Endothelial cell of umbilical vein (primary cell): ENCODE measurements around the gene LRP5. TPM values are rescaled to one million over a fixed set of nuclear protein-coding genes. Genes with fewer than 3 reads are reported as not detected.

Experiments used
- BruUV-seq: library from RNA; stranded (reverse); fragments of 400-500 nt; replicated peaks from 2 replicates; lab custom pipeline; 2021; lab: Mats Ljungman, UMichigan
- CTCF ChIA-PET: fragments of 300-600, 350-600 bp; sonication (Branson Sonifier 250); formaldehyde crosslinking; loops from one replicate; lab custom pipeline; 2021; ENCODE audit warnings: antibody characterized with exemption, inconsistent platforms; lab: Charles Lee
- POLR2A ChIA-PET: fragments of 300-600, 350-600 bp; sonication (Branson Sonifier 250); formaldehyde crosslinking; loops from one replicate; lab custom pipeline; 2021; ENCODE audit warnings: antibody characterized with exemption, inconsistent platforms; lab: Charles Lee
- DNase-seq: peaks from one replicate; pipeline ENCODE4 v3.0.0-alpha.2; 2011; ENCODE audit warnings: low read depth, low spot score
- FAIRE-seq: peaks from 2 replicates; lab custom pipeline; 2011; peaks lifted over from hg19 to GRCh38; lab: Jason Lieb, UNC
- H2AFZ ChIP-seq: 2 replicates; pipeline ENCODE4 v1.6.0; 2012; ENCODE audit warnings: low read depth, low read length, control low read depth, inconsistent platforms
- H3K27ac ChIP-seq: 2 replicates; pipeline ENCODE4 v1.5.1; 2011; ENCODE audit warnings: low read depth, mild to moderate bottlenecking, control low read depth, low read length, moderate library complexity; ENCODE audit not compliant: insufficient read depth
- H3K27me3 ChIP-seq, 2 experiments: 2 replicates each; pipeline versions ENCODE4 v1.6.0 to v1.6.1; 2011; ENCODE audit warnings: low read length in 2 of 2, mixed read lengths in 1 of 2; ENCODE audit not compliant: control insufficient read depth in 2 of 2, insufficient read depth in 2 of 2
- H3K36me3 ChIP-seq, 2 experiments: 2 replicates in 1 of 2; 3 replicates in 1 of 2; pipeline ENCODE4 v1.5.1; 2011; ENCODE audit warnings: low read length in 2 of 2, mild to moderate bottlenecking in 1 of 2, moderate library complexity in 1 of 2; ENCODE audit not compliant: control insufficient read depth in 2 of 2, insufficient read depth in 2 of 2; ENCODE audit errors: extremely low read depth in 1 of 2
- H3K4me1 ChIP-seq: 3 replicates; pipeline ENCODE4 v1.5.1; 2011; ENCODE audit warnings: mild to moderate bottlenecking, low read length; ENCODE audit not compliant: control insufficient read depth, insufficient read depth; ENCODE audit errors: extremely low read depth
- H3K4me2 ChIP-seq: 2 replicates; pipeline ENCODE4 v1.6.1; 2011; ENCODE audit warnings: low read length, control low read depth, mixed read lengths; ENCODE audit not compliant: insufficient read depth
- H3K4me3 ChIP-seq, 3 experiments: fragments of 200-600 bp in 1 of 3; sonication (generic), shearing (Covaris generic) in 1 of 3; replicated peaks in 1 of 3; 2 replicates each; pipeline ENCODE4 v1.5.1; 2011 to 2016; ENCODE audit warnings: control low read depth in 3 of 3, low read length in 3 of 3, mild to moderate bottlenecking in 2 of 3, inconsistent platforms in 1 of 3, low read depth in 1 of 3, moderate library complexity in 1 of 3; ENCODE audit not compliant: insufficient read depth in 1 of 3
- H3K79me2 ChIP-seq: 2 replicates; pipeline ENCODE4 v1.6.0; 2012; ENCODE audit warnings: low read length, inconsistent platforms; ENCODE audit not compliant: control insufficient read depth, insufficient read depth
- H3K9ac ChIP-seq: replicated peaks from 2 replicates; pipeline ENCODE3; 2011; ENCODE audit warnings: low read length, control low read depth; ENCODE audit not compliant: insufficient read depth; ENCODE audit errors: extremely low read depth
- H3K9me1 ChIP-seq: replicated peaks from 3 replicates; pipeline ENCODE4 v1.6.0; 2011; ENCODE audit warnings: mild to moderate bottlenecking, low read length; ENCODE audit not compliant: control insufficient read depth, insufficient read depth; ENCODE audit errors: extremely low read depth
- H3K9me3 ChIP-seq: replicated peaks from 2 replicates; pipeline ENCODE4 v1.5.1; 2012; ENCODE audit warnings: low read length, inconsistent platforms; ENCODE audit not compliant: control insufficient read depth, insufficient read depth
- H4K20me1 ChIP-seq: replicated peaks from 2 replicates; pipeline ENCODE3; 2011; ENCODE audit warnings: mild to moderate bottlenecking, low read length; ENCODE audit not compliant: control insufficient read depth, insufficient read depth; ENCODE audit errors: extremely low read depth
- CTCF ChIP-seq, 2 donors: IDR thresholded peaks; 1 replicate in 1 of 2; 2 replicates in 1 of 2; pipeline ENCODE4 v1.5.1; 2011; ENCODE audit warnings: low read length in 2 of 2, mild to moderate bottlenecking in 2 of 2, moderate library complexity in 2 of 2, control low read depth in 1 of 2, inconsistent platforms in 1 of 2, low read depth in 1 of 2; ENCODE audit not compliant: insufficient read depth in 1 of 2; ENCODE audit errors: extremely low read depth in 1 of 2
- EZH2 ChIP-seq: IDR thresholded peaks from 2 replicates; pipeline ENCODE4 v1.6.1; 2012; ENCODE audit warnings: borderline replicate concordance, low read depth, mild to moderate bottlenecking, moderate library complexity, low read length, inconsistent platforms; ENCODE audit not compliant: severe bottlenecking
- FOS ChIP-seq: IDR thresholded peaks from 2 replicates; pipeline ENCODE4 v1.6.1; 2011; ENCODE audit warnings: mild to moderate bottlenecking, low read length, moderate library complexity, borderline replicate concordance; ENCODE audit not compliant: insufficient read depth
- GATA2 ChIP-seq: IDR thresholded peaks from 2 replicates; pipeline ENCODE4 v1.7.0; 2011; ENCODE audit warnings: low read depth, mild to moderate bottlenecking, moderate library complexity, mixed read lengths, low read length; ENCODE audit not compliant: insufficient read length, insufficient read depth
- JUN ChIP-seq: IDR thresholded peaks from 2 replicates; pipeline ENCODE4 v1.6.1; 2011; ENCODE audit warnings: borderline replicate concordance, low read depth; ENCODE audit not compliant: insufficient read length, insufficient read depth
- MAX ChIP-seq: IDR thresholded peaks from 2 replicates; pipeline ENCODE4 v1.6.1; 2011; ENCODE audit not compliant: insufficient read depth, insufficient read length
- MYC ChIP-seq: IDR thresholded peaks from one replicate; pipeline ENCODE4 v1.6.1; 2011; ENCODE audit warnings: mild to moderate bottlenecking, low read depth, low read length
- POLR2A ChIP-seq: IDR thresholded peaks from 2 replicates; pipeline ENCODE4 v1.6.1; 2012; ENCODE audit warnings: low read depth, mild to moderate bottlenecking, control low read depth, low read length
- POLR2AphosphoS5 ChIP-seq: IDR thresholded peaks from 2 replicates; pipeline ENCODE4 v1.6.1; 2012; ENCODE audit warnings: low read depth, mild to moderate bottlenecking, control low read depth, low read length, moderate library complexity; ENCODE audit not compliant: insufficient read depth
- dilution Hi-C: fragments of 300-500 bp; cut with MboI; formaldehyde crosslinking; loops from one replicate; pipeline ENCODE4 v1.15.0; 2019; ENCODE audit warnings: low sequenced_read_pairs; ENCODE audit not compliant: extremely low pct_ligation_motif_present
- intact Hi-C: fragments of 100-400 bp; cut with micrococcal nuclease; formaldehyde crosslinking; loops from one replicate; pipeline ENCODE4 v1.10.0; 2022
- polyA plus RNA-seq, 4 experiments: library from polyadenylated mRNA; depleted of rRNA in 3 of 4; stranded (reverse) in 3 of 4; unstranded in 1 of 4; fragments of >200 nt; gene quantifications; 2 replicates each; pipeline versions ENCODE4 v1.2.1 to v1.2.3, GENCODE V29; 2011 to 2012; ENCODE audit warnings: missing spikeins in 1 of 4
- total RNA-seq: library from RNA; stranded (reverse); gene quantifications from 2 replicates; pipeline ENCODE4 v1.2.3, GENCODE V29; 2021

LRP5 gene
- total and polyA plus RNA-seq, 2 donors (not counting 3 experiments of a cell fraction or from before 2014, with no cell fraction given), result 35.1 to 51.8 TPM

GRCh38 chr11:68430384-68430783 lies 118.0 kb downstream of the LRP5 start:
- no peak for DNase-seq
- FAIRE-seq, result no peak
- intact Hi-C loops (no loop called here), dilution Hi-C loops (no loop called here)
- no peaks in the 10 kb centered on the region for H4K20me1 ChIP-seq
- no peak overlapping the region for H2AFZ ChIP-seq
- POLR2A ChIA-PET, result no interaction called here
- TF ChIP-seq MAX, result no peak
- no peak for TF ChIP-seq MYC
- no peak for TF ChIP-seq JUN
- no peak for TF ChIP-seq FOS
- TF ChIP-seq POLR2AphosphoS5, result no peak
- no peak for TF ChIP-seq POLR2A
- TF ChIP-seq GATA2, result no peak
- TF ChIP-seq CTCF (IDR thresholded peaks at IDR 0.05; ENCODE audit: extremely low read depth in 1 of 2, insufficient read depth in 1 of 2, low read depth in 1 of 2, low read length in 2 of 2), result no peak
- no peak for TF ChIP-seq EZH2
- no peaks in the 10 kb centered on the region for H3K79me2 ChIP-seq
- H3K27ac ChIP-seq, result no peak overlapping the region
- no peaks in the 10 kb centered on the region for H3K9me1 ChIP-seq
- H3K4me3 ChIP-seq, result no peak overlapping the region
- peaks cover 5 to 48% of the 10 kb centered on the region in 2 experiments for H3K36me3 ChIP-seq
- no peak overlapping the region for H3K9ac ChIP-seq
- no TSS peak for BruUV-seq
- peaks cover 9% of the 10 kb centered on the region for H3K9me3 ChIP-seq
- H3K4me2 ChIP-seq, result no peak overlapping the region
- no peaks in the 10 kb centered on the region for H3K27me3 ChIP-seq
- H3K4me1 ChIP-seq, result no peaks in the 10 kb centered on the region
- CTCF ChIA-PET, result no interaction called here
